Daoy (cell line): ENCODE data around the gene KAZALD1. TPM values are rescaled to one million over a fixed set of nuclear protein-coding genes. Genes with fewer than 3 reads are reported as not detected.
"Not testable (repeated sequence)": the region's sequence is repeated elsewhere in the genome, so short reads cannot be mapped to it uniquely, and the experiment has no call there.

ENCODE experiments used
- DNase-seq: peaks from one replicate; pipeline ENCODE4 v3.0.0-alpha.2; 2015; ENCODE audit warnings: low read depth
- total RNA-seq: library from RNA; depleted of rRNA; stranded (reverse); fragments of >200 nt; shearing (Covaris generic); gene quantifications from 2 replicates; pipeline ENCODE4 v1.2.3, GENCODE V29; 2014

Gene KAZALD1
- total RNA-seq, 1 experiment from 2014 or later: 3.0 TPM

GRCh38 chr10:101030496-101031127, 31.2 kb upstream of the KAZALD1 start:
- DNase-seq: peak; percentile 23

GRCh38 chr10:101031128-101031795, 30.5 kb upstream of the KAZALD1 start, which contains the start of the genes PDZD7 and SFXN3:
Gene PDZD7 (minus strand): TSS chr10:101031129. CDS start chr10:101030219, 910 bp downstream.
Gene SFXN3 (plus strand): TSS chr10:101031234. CDS start chr10:101034695, 3,461 bp downstream.
- peak; percentile 92 for DNase-seq

GRCh38 chr10:101031796-101032636, 29.8 kb upstream of the KAZALD1 start:
- DNase-seq: peak; percentile 66

GRCh38 chr10:101032637-101033224, 29.1 kb upstream of the KAZALD1 start:
- DNase-seq: peak; percentile 90

- DNase-seq: no peak
Measured at GRCh38 chr10:101033276-101033675, 28.5 kb upstream of the KAZALD1 start.

- not testable (repeated sequence) for DNase-seq
Measured at GRCh38 chr10:101034404-101034803, 27.4 kb upstream of the KAZALD1 start.

GRCh38 chr10:101035314-101035713, 26.5 kb upstream of the KAZALD1 start:
- DNase-seq: no peak

- DNase-seq: no peak
Measured at GRCh38 chr10:101035916-101036702, 25.7 kb upstream of the KAZALD1 start.

- no peak for DNase-seq
Measured at GRCh38 chr10:101036726-101037125, 25.1 kb upstream of the KAZALD1 start.

GRCh38 chr10:101038484-101038883, 23.3 kb upstream of the KAZALD1 start:
- no peak for DNase-seq

- DNase-seq: no peak
Measured at GRCh38 chr10:101040061-101040460, 21.7 kb upstream of the KAZALD1 start.

GRCh38 chr10:101040851-101041250, 20.9 kb upstream of the KAZALD1 start:
- no peak for DNase-seq

- peak; percentile 69 for DNase-seq
Measured at GRCh38 chr10:101041252-101041761, 20.5 kb upstream of the KAZALD1 start.

GRCh38 chr10:101042118-101042517, 19.7 kb upstream of the KAZALD1 start:
- DNase-seq: no peak

- peak; percentile 95 for DNase-seq
Measured at GRCh38 chr10:101042667-101043362, 19.0 kb upstream of the KAZALD1 start.

GRCh38 chr10:101043363-101043707, 18.5 kb upstream of the KAZALD1 start:
- no peak for DNase-seq

- DNase-seq: no peak
Measured at GRCh38 chr10:101044117-101044516, 17.7 kb upstream of the KAZALD1 start.

- no peak for DNase-seq
Measured at GRCh38 chr10:101046332-101047238, 15.2 kb upstream of the KAZALD1 start.

- no peak for DNase-seq
Measured at GRCh38 chr10:101047268-101047667, 14.5 kb upstream of the KAZALD1 start.
